Activated CD8-positive, alpha-beta memory T cell treated with anti-CD3 and anti-CD28 coated beads, Interleukin-2, amount 10 ng/mL, durations not matched to agents 7 days and 5 days (primary cell): Measurements from ENCODE around the gene GSTT2B. TPM values are rescaled to one million over a fixed set of nuclear protein-coding genes. Genes with fewer than 3 reads are reported as not detected.
"Not testable (repeated sequence)": the region's sequence is repeated elsewhere in the genome, so short reads cannot be mapped to it uniquely, and the experiment has no call there.

ENCODE experiments used
- ATAC-seq: fragments of 150-1000 bp; cut with Tn5 transposase; one replicate; pipeline ENCODE4 v1.10.0; 2021; ENCODE audit warnings: moderate library complexity
- CTCF ChIA-PET: fragments of 350-600 bp; sonication (Branson Sonifier 250); formaldehyde crosslinking; loops from one replicate; lab custom pipeline; 2021; ENCODE audit warnings: antibody characterized with exemption; lab: Charles Lee
- DNase-seq: peaks from one replicate; pipeline ENCODE4 v3.0.0-alpha.2; 2020
- H3K27ac Mint-ChIP-seq: one replicate; pipeline ENCODE4 v1.8.0; 2021; ENCODE audit warnings: mild to moderate bottlenecking, mixed read lengths
- H3K27me3 Mint-ChIP-seq: one replicate; pipeline ENCODE4 v1.8.0; 2021; ENCODE audit warnings: mixed read lengths
- H3K36me3 Mint-ChIP-seq: one replicate; pipeline ENCODE4 v1.8.0; 2021; ENCODE audit warnings: mild to moderate bottlenecking, mixed read lengths
- H3K4me1 Mint-ChIP-seq: one replicate; pipeline ENCODE4 v1.8.0; 2021; ENCODE audit warnings: mixed read lengths
- H3K4me3 Mint-ChIP-seq: one replicate; pipeline ENCODE4 v1.8.0; 2021; ENCODE audit warnings: mild to moderate bottlenecking, moderate library complexity, mixed read lengths
- H3K9me3 Mint-ChIP-seq: one replicate; pipeline ENCODE4 v1.8.0; 2022; ENCODE audit warnings: low read depth, mixed read lengths
- total RNA-seq, 2 experiments: library from RNA; stranded (reverse); gene quantifications; one replicate each; pipeline ENCODE4 v1.2.3, GENCODE V29; 2021

Gene GSTT2B
- total RNA-seq, 2 experiments from 2014 or later = not detected

GRCh38 chr22:23913306-23913660, 47.7 kb downstream of the GSTT2B start:
- Mint-ChIP-seq H3K36me3 (peaks cover 9% of the 10 kb centered on the region), H3K9me3 (no peaks in the 10 kb centered on the region), H3K4me3 (peak overlapping the region; percentile 86), H3K27me3 (no peaks in the 10 kb centered on the region), H3K4me1 (peaks cover 28% of the 10 kb centered on the region), H3K27ac (peak overlapping the region; percentile 93)
- ATAC-seq = no peak
- CTCF ChIA-PET = interaction anchor here (0.9 to 6.5 kb wide), 5 partner anchors 10 to 54 kb away, joined by 3 to 37 read pairs (median 3); partner anchors contain the start of gene MIF
- DNase-seq = peak; percentile 62

GRCh38 chr22:23912293-23912903, 48.6 kb downstream of the GSTT2B start:
- Mint-ChIP-seq H3K4me1 (peaks cover 28% of the 10 kb centered on the region), H3K27me3 (no peaks in the 10 kb centered on the region), H3K4me3 (no peak overlapping the region), H3K9me3 (no peaks in the 10 kb centered on the region), H3K36me3 (peaks cover 5% of the 10 kb centered on the region), H3K27ac (peak overlapping the region; percentile 33)
- CTCF ChIA-PET = interaction anchor here (6.5 kb wide), 1 partner anchor 19 kb away, joined by 37 read pairs; the partner anchor contains the start of gene MIF
- peak; percentile 28 for DNase-seq
- ATAC-seq = no peak

- Mint-ChIP-seq H3K27ac (no peak overlapping the region), H3K4me1 (peaks cover 28% of the 10 kb centered on the region), H3K27me3 (no peaks in the 10 kb centered on the region), H3K36me3 (peaks cover 3% of the 10 kb centered on the region), H3K9me3 (no peaks in the 10 kb centered on the region), H3K4me3 (no peak overlapping the region)
- CTCF ChIA-PET = interaction anchor here (1.0 to 6.5 kb wide), 3 partner anchors 18 to 245 kb away, joined by 3 to 37 read pairs (median 3); partner anchors contain the start of gene MIF
- DNase-seq (peak; percentile 22), ATAC-seq (no peak)
Observed at GRCh38 chr22:23911318-23911980, 49.5 kb downstream of the GSTT2B start.

- DNase-seq = peak; percentile 22
- CTCF ChIA-PET = interaction anchor here (1.0 to 6.5 kb wide), 4 partner anchors 17 to 264 kb away, joined by 3 to 37 read pairs (median 3); partner anchors contain the start of gene MIF
Observed at GRCh38 chr22:23910496-23911190, 50.4 kb downstream of the GSTT2B start.

GRCh38 chr22:23909296-23909898, 51.6 kb downstream of the GSTT2B start:
- Mint-ChIP-seq H3K4me3 (no peak overlapping the region), H3K27me3 (no peaks in the 10 kb centered on the region), H3K27ac (no peak overlapping the region), H3K4me1 (peaks cover 18% of the 10 kb centered on the region), H3K36me3 (peaks cover 3% of the 10 kb centered on the region), H3K9me3 (no peaks in the 10 kb centered on the region)
- DNase-seq (peak; percentile 12), ATAC-seq (no peak)
- CTCF ChIA-PET = interaction anchor here (0.6 to 6.5 kb wide), 3 partner anchors 16 to 379 kb away, joined by 3 to 37 read pairs (median 3); partner anchors contain the start of gene MIF

More at GRCh38 chr22:23910496-23911190, 50.4 kb downstream of the GSTT2B start:
- no peak for ATAC-seq
- no peaks in the 10 kb centered on the region for H3K27me3 Mint-ChIP-seq
- no peak overlapping the region for H3K27ac Mint-ChIP-seq
- H3K9me3 Mint-ChIP-seq = no peaks in the 10 kb centered on the region
- no peak overlapping the region for H3K4me3 Mint-ChIP-seq
- peaks cover 3% of the 10 kb centered on the region for H3K36me3 Mint-ChIP-seq
- peaks cover 24% of the 10 kb centered on the region for H3K4me1 Mint-ChIP-seq

- Mint-ChIP-seq H3K9me3 (no peaks in the 10 kb centered on the region), H3K27me3 (no peaks in the 10 kb centered on the region), H3K36me3 (peaks cover 3% of the 10 kb centered on the region), H3K4me1 (peaks cover 16% of the 10 kb centered on the region), H3K27ac (no peak overlapping the region), H3K4me3 (no peak overlapping the region)
- ATAC-seq (no peak), DNase-seq (no peak)
- CTCF ChIA-PET = interaction anchor here (6.5 kb wide), 1 partner anchor 15 kb away, joined by 37 read pairs; the partner anchor contains the start of gene MIF
Observed at GRCh38 chr22:23908587-23909205, 52.3 kb downstream of the GSTT2B start.

- H3K36me3 Mint-ChIP-seq, H3K4me3 Mint-ChIP-seq, CTCF ChIA-PET, DNase-seq, ATAC-seq, H3K4me1 Mint-ChIP-seq, H3K27me3 Mint-ChIP-seq, H3K9me3 Mint-ChIP-seq, H3K27ac Mint-ChIP-seq: not testable (repeated sequence)
Observed at GRCh38 chr22:23907423-23907822, 53.6 kb downstream of the GSTT2B start.

Other genes starting within 250 kb of the GSTT2B start
- 1 to 10 TPM; 2.9 to 3.0 TPM for gene ZNF70, start 210.1 kb downstream of the GSTT2B start, total RNA-seq
- gene VPREB3, start 206.8 kb downstream of the GSTT2B start, total RNA-seq = under 1 TPM in 1 of 2 experiments, not detected in 1; 0.70 TPM
- gene C22orf15, start 198.2 kb downstream of the GSTT2B start, total RNA-seq = 1 to 10 TPM in 1 of 2 experiments, under 1 TPM in 1; 0.77 to 2.8 TPM
- 100 to 1,000 TPM; 155 to 159 TPM for gene CHCHD10, start 193.2 kb downstream of the GSTT2B start, total RNA-seq
- 1 to 10 TPM in 1 of 2 experiments, under 1 TPM in 1; 0.91 to 1.0 TPM for gene MMP11, start 188.3 kb downstream of the GSTT2B start, total RNA-seq
- gene SMARCB1, start 174.2 kb downstream of the GSTT2B start, total RNA-seq = 100 to 1,000 TPM; 117 to 137 TPM
- gene DERL3, start 122.2 kb downstream of the GSTT2B start, total RNA-seq = 10 to 100 TPM; 14.6 to 18.1 TPM
- 10 to 100 TPM in 1 of 2 experiments, 1 to 10 TPM in 1; 8.1 to 10.7 TPM for gene SLC2A11, start 103.3 kb downstream of the GSTT2B start, total RNA-seq
- gene MIF, start 66.8 kb downstream of the GSTT2B start, total RNA-seq = 100 to 1,000 TPM; 730 to 765 TPM
- not detected for gene DDTL, start 5.7 kb upstream of the GSTT2B start, total RNA-seq
- gene DDT, start 13.2 kb upstream of the GSTT2B start, total RNA-seq = 100 to 1,000 TPM; 121 to 128 TPM
- not detected for gene GSTT2, start 18.9 kb upstream of the GSTT2B start, total RNA-seq
- not detected for gene GSTT4, start 44.3 kb upstream of the GSTT2B start, total RNA-seq
- 100 to 1,000 TPM in 1 of 2 experiments, 10 to 100 TPM in 1; 92.4 to 143 TPM for gene CABIN1, start 50.1 kb upstream of the GSTT2B start, total RNA-seq
- gene SUSD2, start 220.3 kb upstream of the GSTT2B start, total RNA-seq = under 1 TPM; 0.52 to 0.96 TPM